GM20000 (cell line): ENCODE results near the gene TEAD1.

ENCODE experiments used
- DNase-seq: peaks from one replicate; pipeline ENCODE4 v3.0.0; 2012; ENCODE audit warnings: low spot score
- CTCF ChIP-seq: IDR thresholded peaks from 2 replicates; pipeline ENCODE4 v1.5.1; 2012; ENCODE audit warnings: mild to moderate bottlenecking, control low read depth; ENCODE audit errors: extremely low read depth, missing control alignments

TEAD1 gene

DNA sequence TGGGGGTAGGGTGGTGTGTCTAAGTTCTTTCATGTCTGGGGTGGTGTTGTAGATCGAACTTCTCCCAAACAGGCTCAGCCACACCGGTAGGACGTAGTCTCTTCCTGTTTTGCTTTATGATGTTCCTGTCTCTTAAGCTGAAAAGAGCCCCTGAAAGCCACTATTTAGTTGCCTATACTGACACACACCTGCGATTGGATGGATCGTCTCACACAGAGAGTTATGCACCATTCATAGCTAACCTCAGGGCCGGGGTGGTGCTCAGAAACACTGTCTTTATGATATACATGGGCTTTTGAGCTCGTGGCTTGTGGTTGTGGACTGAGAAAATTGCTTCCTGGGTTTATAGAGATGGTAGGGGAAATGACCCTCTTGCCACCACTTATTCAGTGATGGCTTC, 137.6 kb downstream of the TEAD1 start:
- TF ChIP-seq CTCF = no peak
- DNase-seq = no peak

GRCh38 chr11:12812849-12813248, 138.6 kb downstream of the TEAD1 start:
- no peak for TF ChIP-seq CTCF
- DNase-seq = no peak

- TF ChIP-seq CTCF = no peak
- no peak for DNase-seq
These were observed 139.4 kb downstream of the TEAD1 start for GRCh38 chr11:12813371-12814225.

DNA sequence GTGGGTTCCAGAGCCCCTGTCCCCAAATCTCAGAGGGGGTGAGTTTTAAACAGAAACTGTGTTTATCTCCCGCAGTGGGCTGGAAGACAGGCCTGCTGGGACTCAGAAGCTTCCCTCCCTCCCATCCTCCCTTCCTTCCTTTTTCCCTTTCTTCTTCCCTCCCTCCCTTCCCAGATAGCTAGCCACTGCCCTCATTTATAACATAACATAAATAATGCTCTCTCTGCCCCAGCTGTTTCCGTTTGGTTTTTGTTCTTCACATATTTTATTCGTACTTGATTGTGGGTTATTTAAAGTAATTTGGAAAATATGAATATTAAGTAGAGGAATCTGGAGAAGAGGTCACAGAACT, 140.9 kb downstream of the TEAD1 start:
- TF ChIP-seq CTCF = no peak
- DNase-seq = no peak

- DNase-seq = no peak
- no peak for TF ChIP-seq CTCF
These were observed 141.8 kb downstream of the TEAD1 start for GRCh38 chr11:12815931-12816494.

DNA sequence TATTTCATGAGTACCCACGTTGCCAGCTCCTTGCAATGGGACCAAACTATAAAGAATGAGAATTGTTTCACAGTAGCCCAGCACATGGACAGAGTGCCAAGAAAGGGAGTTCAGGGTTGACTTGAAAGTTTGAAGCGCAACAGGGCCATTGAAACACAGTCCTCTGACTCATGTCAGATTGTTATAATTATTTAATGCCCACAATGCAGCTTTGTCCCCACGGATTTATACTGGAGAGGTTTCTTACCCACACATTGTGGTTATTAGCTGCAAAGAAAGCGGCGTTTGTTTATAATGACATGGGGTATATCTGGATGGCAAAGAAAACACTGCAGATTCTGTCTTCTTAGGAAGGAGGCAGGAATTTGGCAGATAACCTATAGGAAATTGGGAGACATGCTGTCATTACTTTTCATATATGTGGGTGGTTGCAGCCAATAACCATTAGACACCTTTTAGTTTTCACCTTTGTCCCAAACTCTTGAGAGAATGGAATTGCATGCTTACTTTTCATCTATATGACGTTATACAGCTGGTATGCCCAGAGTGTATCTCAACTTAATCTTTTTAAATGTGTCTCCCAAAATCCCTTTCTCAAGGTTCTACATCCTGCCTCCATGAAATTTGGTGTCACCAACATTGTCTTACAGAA, 143.6 kb downstream of the TEAD1 start:
- DNase-seq = no peak
- TF ChIP-seq CTCF = no peak

- no peak for TF ChIP-seq CTCF
- DNase-seq = no peak
These were observed 144.3 kb downstream of the TEAD1 start for GRCh38 chr11:12818333-12819015.
